Ishikawa (cell line): ENCODE results near the gene CTNNBL1.

ENCODE experiments used
- CEBPB ChIP-seq: IDR thresholded peaks from 2 replicates; pipeline ENCODE4 v1.6.1; 2012
- CREB1 ChIP-seq: IDR thresholded peaks from 2 replicates; pipeline ENCODE4 v1.6.1; 2012; ENCODE audit warnings: low read depth
- EGR1 ChIP-seq: IDR thresholded peaks from 2 replicates; pipeline ENCODE4 v1.6.1; 2012
- EP300 ChIP-seq: IDR thresholded peaks from 2 replicates; pipeline ENCODE4 v1.6.1; 2012; ENCODE audit warnings: borderline replicate concordance
- FOXM1 ChIP-seq: IDR thresholded peaks from 2 replicates; pipeline ENCODE4 v1.6.1; 2012; ENCODE audit warnings: low read depth, borderline replicate concordance
- NFIC ChIP-seq: IDR thresholded peaks from 2 replicates; pipeline ENCODE4 v1.6.1; 2012
- RAD21 ChIP-seq: IDR thresholded peaks from 2 replicates; pipeline ENCODE4 v1.6.1; 2012; ENCODE audit warnings: low read depth
- TAF1 ChIP-seq: IDR thresholded peaks from 2 replicates; pipeline ENCODE4 v1.6.1; 2012; ENCODE audit warnings: low read depth, mild to moderate bottlenecking
- TCF12 ChIP-seq: IDR thresholded peaks from 2 replicates; pipeline ENCODE4 v1.6.1; 2012; ENCODE audit warnings: low read depth
- TEAD4 ChIP-seq: IDR thresholded peaks from 2 replicates; pipeline ENCODE4 v1.6.1; 2012
- YY1 ChIP-seq: IDR thresholded peaks from 2 replicates; pipeline ENCODE4 v1.6.1; 2012; ENCODE audit warnings: low read depth
- ZBTB7A ChIP-seq: IDR thresholded peaks from 2 replicates; pipeline ENCODE4 v1.6.1; 2012; ENCODE audit warnings: low read depth
- TF ChIP-seq, protein P1 (sequence below): IDR thresholded peaks from 2 replicates; pipeline ENCODE4 v1.6.1; 2012; ENCODE audit warnings: low read depth, mild to moderate bottlenecking
- TF ChIP-seq, protein P2 (sequence below): IDR thresholded peaks from 2 replicates; pipeline ENCODE4 v1.6.1; 2012
- TF ChIP-seq, protein P3 (sequence below): IDR thresholded peaks from 2 replicates; pipeline ENCODE4 v1.6.1; 2012

Gene CTNNBL1

DNA sequence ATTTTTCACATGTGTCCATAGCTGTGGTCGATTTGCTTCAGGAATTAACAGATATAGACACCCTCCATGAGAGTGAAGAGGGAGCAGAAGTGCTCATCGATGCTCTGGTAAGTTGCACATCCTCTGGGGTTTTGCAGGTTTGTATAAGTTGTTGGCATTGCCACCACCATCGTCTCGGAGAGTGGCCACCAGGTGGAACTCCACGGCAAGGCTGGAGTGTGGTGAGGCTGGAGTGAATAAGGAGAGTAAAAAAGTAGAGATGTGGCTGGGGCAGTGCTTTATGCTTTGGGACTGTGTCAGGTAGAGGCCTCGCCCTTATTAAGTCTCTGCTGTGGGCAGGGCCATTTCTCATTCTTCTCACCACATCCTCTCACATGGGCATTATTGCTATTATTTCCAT is 63.7 kb downstream of the CTNNBL1 start:
- TF ChIP-seq, protein P1, sequence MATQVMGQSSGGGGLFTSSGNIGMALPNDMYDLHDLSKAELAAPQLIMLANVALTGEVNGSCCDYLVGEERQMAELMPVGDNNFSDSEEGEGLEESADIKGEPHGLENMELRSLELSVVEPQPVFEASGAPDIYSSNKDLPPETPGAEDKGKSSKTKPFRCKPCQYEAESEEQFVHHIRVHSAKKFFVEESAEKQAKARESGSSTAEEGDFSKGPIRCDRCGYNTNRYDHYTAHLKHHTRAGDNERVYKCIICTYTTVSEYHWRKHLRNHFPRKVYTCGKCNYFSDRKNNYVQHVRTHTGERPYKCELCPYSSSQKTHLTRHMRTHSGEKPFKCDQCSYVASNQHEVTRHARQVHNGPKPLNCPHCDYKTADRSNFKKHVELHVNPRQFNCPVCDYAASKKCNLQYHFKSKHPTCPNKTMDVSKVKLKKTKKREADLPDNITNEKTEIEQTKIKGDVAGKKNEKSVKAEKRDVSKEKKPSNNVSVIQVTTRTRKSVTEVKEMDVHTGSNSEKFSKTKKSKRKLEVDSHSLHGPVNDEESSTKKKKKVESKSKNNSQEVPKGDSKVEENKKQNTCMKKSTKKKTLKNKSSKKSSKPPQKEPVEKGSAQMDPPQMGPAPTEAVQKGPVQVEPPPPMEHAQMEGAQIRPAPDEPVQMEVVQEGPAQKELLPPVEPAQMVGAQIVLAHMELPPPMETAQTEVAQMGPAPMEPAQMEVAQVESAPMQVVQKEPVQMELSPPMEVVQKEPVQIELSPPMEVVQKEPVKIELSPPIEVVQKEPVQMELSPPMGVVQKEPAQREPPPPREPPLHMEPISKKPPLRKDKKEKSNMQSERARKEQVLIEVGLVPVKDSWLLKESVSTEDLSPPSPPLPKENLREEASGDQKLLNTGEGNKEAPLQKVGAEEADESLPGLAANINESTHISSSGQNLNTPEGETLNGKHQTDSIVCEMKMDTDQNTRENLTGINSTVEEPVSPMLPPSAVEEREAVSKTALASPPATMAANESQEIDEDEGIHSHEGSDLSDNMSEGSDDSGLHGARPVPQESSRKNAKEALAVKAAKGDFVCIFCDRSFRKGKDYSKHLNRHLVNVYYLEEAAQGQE = no peak
- TF ChIP-seq CREB1 = no peak

DNA sequence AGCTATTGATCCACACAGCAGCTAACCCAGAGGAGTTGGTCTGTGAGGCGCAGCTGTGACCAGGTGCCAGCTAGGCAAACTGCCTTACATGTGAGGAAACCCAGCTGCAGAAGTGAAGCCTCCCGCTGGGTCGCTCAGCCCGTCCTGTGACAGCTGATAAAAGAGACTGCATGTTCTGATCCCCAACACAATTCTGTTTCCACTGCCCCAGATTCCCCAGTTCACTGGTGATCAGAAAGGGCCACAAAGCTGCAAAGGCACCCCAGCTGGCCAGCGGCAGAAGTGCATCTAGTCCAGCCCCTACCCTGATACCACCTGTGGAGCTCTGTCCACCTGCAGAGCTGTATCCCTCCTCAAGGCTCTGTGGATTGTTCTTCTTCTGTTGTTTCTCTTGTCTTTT is 64.5 kb downstream of the CTNNBL1 start:
- no peak for TF ChIP-seq RAD21
- TF ChIP-seq ZBTB7A = no peak
- no peak for TF ChIP-seq FOXM1
- no peak for TF ChIP-seq EGR1
- TF ChIP-seq CEBPB = no peak
- TF ChIP-seq, protein P2, sequence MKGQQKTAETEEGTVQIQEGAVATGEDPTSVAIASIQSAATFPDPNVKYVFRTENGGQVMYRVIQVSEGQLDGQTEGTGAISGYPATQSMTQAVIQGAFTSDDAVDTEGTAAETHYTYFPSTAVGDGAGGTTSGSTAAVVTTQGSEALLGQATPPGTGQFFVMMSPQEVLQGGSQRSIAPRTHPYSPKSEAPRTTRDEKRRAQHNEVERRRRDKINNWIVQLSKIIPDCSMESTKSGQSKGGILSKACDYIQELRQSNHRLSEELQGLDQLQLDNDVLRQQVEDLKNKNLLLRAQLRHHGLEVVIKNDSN = no peak
- TF ChIP-seq EP300 = no peak
- TF ChIP-seq TCF12 = no peak
- TF ChIP-seq NFIC = no peak
- no peak for TF ChIP-seq YY1
- no peak for TF ChIP-seq CREB1
- TF ChIP-seq, protein P3, sequence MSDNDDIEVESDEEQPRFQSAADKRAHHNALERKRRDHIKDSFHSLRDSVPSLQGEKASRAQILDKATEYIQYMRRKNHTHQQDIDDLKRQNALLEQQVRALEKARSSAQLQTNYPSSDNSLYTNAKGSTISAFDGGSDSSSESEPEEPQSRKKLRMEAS = no peak
- TF ChIP-seq, protein P1 = no peak
- TF ChIP-seq TAF1 = no peak
- TF ChIP-seq TEAD4 = no peak

DNA sequence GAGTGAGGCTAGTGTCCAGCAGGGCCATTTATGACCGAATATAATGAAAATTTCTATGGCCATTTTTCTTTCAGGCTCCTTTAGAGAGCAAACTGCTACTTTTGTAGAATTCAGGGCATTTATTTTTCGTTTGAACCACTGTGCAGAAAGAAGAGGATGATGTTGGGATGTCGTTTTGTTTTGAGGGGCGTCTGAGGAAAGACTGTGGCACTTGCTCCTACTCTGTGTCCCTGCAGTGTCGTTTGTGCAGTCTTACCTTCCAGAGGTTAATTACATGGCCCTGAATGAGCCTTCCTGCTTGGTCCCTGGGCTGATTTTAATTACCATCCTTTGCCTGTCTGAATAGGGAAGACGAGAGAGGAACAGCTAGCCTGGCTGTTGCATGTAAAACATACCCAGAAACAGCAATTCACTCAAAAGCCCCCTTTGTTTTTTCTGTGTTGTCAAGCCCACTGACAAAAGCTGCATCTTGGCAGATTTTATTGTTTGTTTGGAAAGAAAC is 65.3 kb downstream of the CTNNBL1 start:
- TF ChIP-seq FOXM1 = no peak
- TF ChIP-seq TAF1 = no peak
- no peak for TF ChIP-seq NFIC
- TF ChIP-seq RAD21 = no peak
- TF ChIP-seq, protein P1 = no peak
- TF ChIP-seq, protein P3 = no peak

DNA sequence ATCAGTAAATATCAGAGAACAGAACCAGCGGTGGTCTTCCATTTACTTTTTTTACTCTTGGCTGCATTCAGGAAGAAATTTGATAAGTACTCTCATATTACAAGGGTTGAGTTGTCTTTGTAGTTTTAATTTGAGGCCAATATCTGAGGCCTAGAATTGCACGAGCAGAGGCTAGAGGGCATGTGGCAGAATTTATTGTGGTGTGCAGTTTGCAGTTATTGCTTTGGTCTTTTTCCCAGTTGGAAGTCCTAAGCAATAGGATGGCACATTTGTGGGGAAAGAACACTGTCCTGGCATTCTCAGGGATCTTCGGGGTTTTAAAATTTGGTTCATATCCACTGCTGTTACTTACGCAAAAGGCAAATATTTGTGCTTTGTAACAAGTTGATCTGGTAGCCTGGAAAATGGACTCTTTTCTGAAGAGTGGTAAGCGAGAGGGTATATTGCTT is 66.0 kb downstream of the CTNNBL1 start:
- TF ChIP-seq TEAD4 (no peak), TAF1 (no peak), YY1 (no peak), CEBPB (no peak), FOXM1 (no peak), EP300 (no peak)
- TF ChIP-seq, protein P2 = no peak
- TF ChIP-seq, protein P1 = no peak
- TF ChIP-seq, protein P3 = no peak
